NCI-H1930 (cell line): ENCODE results near the gene ZNF804A.

Experiments
- DNase-seq, 2 experiments: peaks; one replicate each; lab custom pipeline; 2025; lab: John Stamatoyannopoulos, UW

ZNF804A gene

DNA sequence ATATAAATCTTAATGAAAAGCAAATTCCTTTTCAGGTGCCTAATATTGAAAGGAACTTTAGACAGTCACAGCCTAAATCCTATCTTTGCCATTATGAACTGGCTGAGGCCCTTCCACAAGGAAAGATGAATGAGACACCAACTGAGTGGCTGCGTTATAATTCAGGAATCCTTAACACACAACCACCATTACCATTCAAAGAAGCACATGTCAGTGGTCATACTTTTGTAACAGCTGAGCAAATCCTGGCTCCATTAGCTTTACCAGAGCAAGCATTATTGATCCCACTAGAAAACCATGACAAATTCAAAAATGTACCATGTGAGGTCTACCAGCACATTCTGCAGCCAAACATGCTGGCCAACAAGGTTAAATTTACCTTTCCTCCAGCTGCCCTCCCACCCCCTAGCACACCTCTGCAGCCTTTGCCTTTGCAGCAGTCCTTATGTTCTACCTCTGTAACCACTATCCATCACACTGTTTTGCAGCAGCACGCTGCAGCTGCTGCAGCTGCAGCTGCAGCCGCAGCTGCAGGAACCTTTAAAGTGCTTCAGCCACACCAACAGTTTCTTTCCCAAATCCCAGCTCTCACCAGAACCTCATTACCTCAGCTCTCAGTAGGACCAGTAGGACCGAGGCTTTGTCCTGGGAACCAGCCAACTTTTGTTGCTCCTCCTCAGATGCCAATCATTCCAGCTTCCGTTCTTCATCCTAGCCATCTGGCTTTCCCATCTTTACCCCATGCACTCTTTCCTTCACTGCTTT lies 340.1 kb downstream of the ZNF804A start:
- DNase-seq = no peak

DNA sequence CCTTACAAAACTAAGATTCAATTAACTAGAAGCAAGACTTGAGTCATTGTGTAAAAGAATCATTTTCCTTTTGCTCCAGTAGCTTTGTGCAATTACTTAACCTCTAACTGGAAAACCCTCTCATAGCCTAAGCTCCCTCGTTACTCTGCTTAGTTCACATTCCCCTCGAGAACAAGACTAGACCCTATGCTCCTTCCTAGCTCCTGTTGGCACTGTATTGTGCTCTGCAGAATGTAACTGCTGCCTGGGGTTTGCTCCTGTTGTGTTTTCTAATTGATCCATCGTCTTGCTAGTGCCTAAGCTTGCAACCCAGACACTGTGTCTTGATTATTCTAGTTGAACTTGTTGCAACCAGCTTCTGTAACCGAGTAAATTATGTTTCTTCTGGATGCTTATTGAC lies 347.0 kb downstream of the ZNF804A start:
- DNase-seq = no peak

DNA sequence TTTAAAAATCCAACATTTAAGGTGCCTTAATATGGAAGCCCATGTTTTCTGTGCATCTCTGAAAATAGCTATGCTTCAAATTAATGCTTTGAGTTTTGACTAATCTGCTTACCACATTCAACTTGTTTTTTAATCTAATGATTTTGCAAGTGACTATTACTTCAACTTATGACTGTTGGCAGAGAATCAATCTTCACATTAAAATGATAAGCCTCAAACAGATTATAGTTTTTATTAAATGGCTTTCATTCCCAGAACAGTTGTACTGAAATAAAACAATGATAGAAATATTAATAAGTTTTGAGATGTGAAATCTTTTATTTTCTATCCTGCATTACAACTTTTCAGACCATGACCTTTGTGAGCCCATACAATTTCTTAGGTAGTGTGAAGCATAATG lies 347.5 kb downstream of the ZNF804A start:
- no peak for DNase-seq

DNA sequence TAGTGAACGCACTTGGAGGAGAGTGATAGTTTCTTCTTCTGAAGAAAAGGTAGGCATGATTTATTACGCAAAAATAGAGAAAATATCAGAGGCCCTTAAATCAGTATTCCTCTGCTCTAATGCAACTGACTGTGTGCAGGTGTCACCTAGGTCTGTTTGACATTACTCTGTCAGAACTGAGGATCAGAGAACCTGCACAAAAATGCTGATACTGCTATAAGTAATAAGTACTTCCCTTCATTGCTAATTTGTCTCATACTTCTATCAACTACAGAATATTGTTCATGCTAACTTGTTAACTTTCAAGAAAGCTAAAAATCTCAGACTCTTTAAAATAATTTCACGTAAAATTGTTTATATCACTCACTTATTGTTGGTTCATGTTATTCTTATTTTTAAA lies 358.5 kb downstream of the ZNF804A start:
- no peak for DNase-seq

DNA sequence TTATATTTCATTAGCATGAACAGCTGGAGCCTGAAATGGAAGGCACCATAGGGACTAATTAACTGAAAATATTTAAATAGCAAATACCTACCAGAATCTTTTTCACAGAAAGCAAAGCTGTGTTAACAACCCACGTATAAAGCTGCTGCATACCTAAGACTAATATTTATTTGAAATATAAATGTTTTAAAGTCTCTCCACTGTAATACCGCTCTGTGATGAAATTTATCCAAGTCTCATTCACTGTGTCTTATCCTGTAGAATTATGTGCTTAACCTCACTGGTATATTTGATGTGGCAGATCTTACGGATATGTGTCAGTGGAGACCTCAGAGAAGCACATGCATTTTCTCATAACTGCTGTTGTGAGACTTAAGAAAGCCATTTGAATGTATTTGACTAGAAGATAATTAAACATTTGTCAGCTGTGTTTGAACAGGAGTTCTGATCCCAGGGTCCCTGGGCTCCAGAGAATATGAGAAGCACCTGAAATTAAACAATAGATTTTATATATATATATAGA lies 373.3 kb downstream of the ZNF804A start:
- DNase-seq = no peak
